Measurements from ENCODE around the gene SMIM13. TPM values are rescaled to one million over a fixed set of nuclear protein-coding genes. Genes with fewer than 3 reads are reported as not detected.

SMIM13 gene
- total RNA-seq, 4 donors from 2014 or later: 5.3 to 7.8 (median 7.1) TPM

DNA sequence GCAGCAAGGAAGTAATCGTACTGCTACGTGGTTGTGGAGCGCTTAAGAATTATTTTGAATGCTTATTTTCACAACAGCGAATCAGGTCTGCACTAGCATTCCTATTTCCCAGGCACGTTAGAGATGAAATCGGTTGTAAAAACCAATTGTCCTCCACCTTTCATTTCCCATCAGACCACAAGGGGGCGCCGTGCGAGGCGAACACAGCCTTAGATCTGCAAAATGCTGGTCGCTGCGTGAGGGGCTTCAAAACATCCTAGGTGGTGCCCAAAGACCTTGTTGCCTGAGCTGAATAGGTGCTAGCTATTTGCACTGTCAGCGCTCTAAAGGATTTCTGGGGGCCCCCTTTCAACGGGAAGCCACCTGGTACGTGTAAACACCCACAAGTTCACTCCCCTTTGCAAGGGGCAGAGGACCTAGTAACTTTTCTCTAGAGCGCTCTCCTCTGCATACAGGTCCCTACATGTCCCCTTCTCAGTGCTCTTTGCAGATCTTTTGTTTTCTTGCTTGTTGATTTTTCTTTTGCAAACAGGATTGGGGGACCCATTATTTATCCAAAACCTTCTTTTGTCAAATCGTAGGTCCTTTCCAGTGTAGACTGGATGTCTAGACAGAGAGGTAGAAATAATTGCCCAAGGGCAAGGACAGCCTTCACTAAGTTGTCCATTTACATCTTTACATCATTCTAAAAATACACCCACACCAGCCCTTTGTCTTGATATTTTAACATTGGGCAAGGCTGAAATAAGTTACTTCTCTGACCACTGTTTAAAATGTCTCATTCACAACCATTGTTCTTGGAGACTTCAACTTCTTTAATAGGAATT is 79.1 kb downstream of the SMIM13 start:
- 24 to 29% methylated on average over 17 of the region's 17 CpGs for WGBS, 2 donors
- TF ChIP-seq, protein P1, sequence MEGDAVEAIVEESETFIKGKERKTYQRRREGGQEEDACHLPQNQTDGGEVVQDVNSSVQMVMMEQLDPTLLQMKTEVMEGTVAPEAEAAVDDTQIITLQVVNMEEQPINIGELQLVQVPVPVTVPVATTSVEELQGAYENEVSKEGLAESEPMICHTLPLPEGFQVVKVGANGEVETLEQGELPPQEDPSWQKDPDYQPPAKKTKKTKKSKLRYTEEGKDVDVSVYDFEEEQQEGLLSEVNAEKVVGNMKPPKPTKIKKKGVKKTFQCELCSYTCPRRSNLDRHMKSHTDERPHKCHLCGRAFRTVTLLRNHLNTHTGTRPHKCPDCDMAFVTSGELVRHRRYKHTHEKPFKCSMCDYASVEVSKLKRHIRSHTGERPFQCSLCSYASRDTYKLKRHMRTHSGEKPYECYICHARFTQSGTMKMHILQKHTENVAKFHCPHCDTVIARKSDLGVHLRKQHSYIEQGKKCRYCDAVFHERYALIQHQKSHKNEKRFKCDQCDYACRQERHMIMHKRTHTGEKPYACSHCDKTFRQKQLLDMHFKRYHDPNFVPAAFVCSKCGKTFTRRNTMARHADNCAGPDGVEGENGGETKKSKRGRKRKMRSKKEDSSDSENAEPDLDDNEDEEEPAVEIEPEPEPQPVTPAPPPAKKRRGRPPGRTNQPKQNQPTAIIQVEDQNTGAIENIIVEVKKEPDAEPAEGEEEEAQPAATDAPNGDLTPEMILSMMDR (IDR thresholded peaks at IDR 0.05): peak; percentile 71 to 85 (median 82)
- no peak for TF ChIP-seq POLR2A (IDR thresholded peaks at IDR 0.05)
- Histone ChIP-seq H3K27me3 (no peaks in the 10 kb centered on the region), H3K9me3 (no peaks in the 10 kb centered on the region), H3K4me1 (peaks cover 6 to 15% of the 10 kb centered on the region in 2 donors), H3K27ac (peak overlapping the region in 1 of 3 donors; percentile 8), H3K36me3 (no peaks in the 10 kb centered on the region), H3K4me3 (replicated peaks in 1 of 3) (no peak overlapping the region)
- peak; percentile 69 to 77 for DNase-seq
- intact Hi-C loops (cut with DNase I): no loop called here

- no peak overlapping the region for H3K27ac ChIP-seq
- 96 to 99% methylated on average over 5 of the region's 5 CpGs for WGBS, 2 donors
- H3K4me3 ChIP-seq (replicated peaks in 1 of 3): no peak overlapping the region
- H3K4me1 ChIP-seq: peaks cover 6 to 8% of the 10 kb centered on the region in 2 donors
- H3K27me3 ChIP-seq: no peaks in the 10 kb centered on the region
- TF ChIP-seq, protein P1 (IDR thresholded peaks at IDR 0.05): no peak
- TF ChIP-seq POLR2A (IDR thresholded peaks at IDR 0.05): no peak
- H3K9me3 ChIP-seq: no peaks in the 10 kb centered on the region
- DNase-seq: no peak
- intact Hi-C loops (cut with DNase I): no loop called here
- no peaks in the 10 kb centered on the region for H3K36me3 ChIP-seq
Measured at GRCh38 chr6:11174242-11174611, 80.6 kb downstream of the SMIM13 start.

GRCh38 chr6:11177271-11177670 is 83.6 kb downstream of the SMIM13 start:
- no peak for DNase-seq
- intact Hi-C loops (cut with DNase I): no loop called here
- WGBS, 2 donors: 100% methylated on average over 1 of the region's 1 CpG
- no peaks in the 10 kb centered on the region for H3K27me3 ChIP-seq
- H3K9me3 ChIP-seq: no peaks in the 10 kb centered on the region
- H3K4me3 ChIP-seq (replicated peaks in 1 of 3): no peak overlapping the region
- peaks cover 5 to 6% of the 10 kb centered on the region in 2 donors for H3K4me1 ChIP-seq
- TF ChIP-seq, protein P1 (IDR thresholded peaks at IDR 0.05): no peak
- no peak for TF ChIP-seq POLR2A (IDR thresholded peaks at IDR 0.05)
- no peaks in the 10 kb centered on the region for H3K36me3 ChIP-seq
- H3K27ac ChIP-seq: no peak overlapping the region

DNA sequence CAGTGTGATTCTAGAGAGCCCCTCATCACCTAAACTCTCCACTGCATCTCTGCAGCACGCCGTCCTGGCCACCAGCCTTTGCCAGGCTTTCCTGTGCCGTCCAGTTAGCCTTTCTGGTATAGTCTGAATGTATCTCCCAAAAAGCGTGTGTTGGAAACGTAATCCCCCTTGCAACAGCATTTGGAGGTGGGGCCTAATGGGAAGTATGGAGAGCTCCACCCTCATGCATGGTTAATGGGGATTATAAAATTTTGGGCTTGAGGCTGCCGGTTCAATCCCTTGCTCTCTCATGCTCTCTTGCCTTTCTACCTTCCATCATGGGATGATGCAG is 85.4 kb downstream of the SMIM13 start:
- TF ChIP-seq, protein P1 (IDR thresholded peaks at IDR 0.05): no peak
- no peak for TF ChIP-seq POLR2A (IDR thresholded peaks at IDR 0.05)
- intact Hi-C loops (cut with DNase I): no loop called here
- no peak overlapping the region for H3K27ac ChIP-seq
- H3K36me3 ChIP-seq: peaks cover 0 to under 1% of the 10 kb centered on the region in 2 donors
- H3K27me3 ChIP-seq: no peaks in the 10 kb centered on the region
- H3K9me3 ChIP-seq: no peaks in the 10 kb centered on the region
- no peak for DNase-seq
- H3K4me1 ChIP-seq: peaks cover 5 to 8% of the 10 kb centered on the region in 2 donors
- no peak overlapping the region for H3K4me3 ChIP-seq (replicated peaks in 1 of 3)
- WGBS, 2 donors: 65% methylated on average over 6 of the region's 6 CpGs

DNA sequence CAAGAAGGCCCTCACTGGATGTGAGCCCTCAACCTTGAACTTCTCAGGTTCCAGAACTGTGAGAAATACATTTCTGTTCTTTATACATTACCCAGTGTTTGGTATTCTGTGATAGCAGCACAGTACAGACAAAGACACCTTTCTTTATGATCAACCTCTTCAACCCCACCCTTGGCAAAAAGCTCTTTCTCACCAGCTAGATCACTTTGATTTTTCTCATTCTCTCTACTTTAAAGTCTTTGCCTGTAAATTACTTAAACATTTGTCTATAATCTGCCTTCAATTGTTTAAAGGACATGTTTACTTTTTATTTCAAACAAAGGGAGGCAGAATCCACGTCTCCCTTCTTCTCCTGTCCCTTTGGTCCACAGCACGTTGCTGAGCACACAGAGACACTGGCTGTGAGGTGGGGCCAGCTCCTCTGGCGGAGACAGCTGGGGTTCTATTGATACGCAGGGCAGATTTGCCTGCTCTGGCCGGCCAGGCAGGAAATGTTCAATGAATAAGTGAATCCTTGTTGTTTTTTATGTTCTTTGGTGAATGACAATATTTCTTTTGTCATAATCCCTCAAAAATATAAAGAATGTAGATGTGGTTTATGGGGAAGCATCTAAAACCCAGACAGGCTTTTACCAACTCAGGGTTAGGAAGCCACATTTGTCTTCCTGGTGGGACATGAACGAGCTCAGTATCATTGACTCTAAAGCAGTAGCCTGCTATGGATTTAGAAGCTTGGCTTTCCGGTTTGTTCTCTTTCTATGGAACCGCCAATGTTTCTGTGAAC is 86.0 kb downstream of the SMIM13 start:
- Histone ChIP-seq H3K27me3 (no peaks in the 10 kb centered on the region), H3K36me3 (peaks cover 0 to 6% of the 10 kb centered on the region in 2 donors), H3K27ac (no peak overlapping the region), H3K4me3 (replicated peaks in 1 of 3) (no peak overlapping the region), H3K9me3 (no peaks in the 10 kb centered on the region), H3K4me1 (peaks cover 8 to 13% of the 10 kb centered on the region in 2 donors)
- DNase-seq: no peak
- 82% methylated on average over 8 of the region's 8 CpGs for WGBS, 2 donors
- intact Hi-C loops (cut with DNase I): no loop called here
- TF ChIP-seq, protein P1 (IDR thresholded peaks at IDR 0.05): no peak
- TF ChIP-seq POLR2A (IDR thresholded peaks at IDR 0.05): no peak
